GM23338 (cell line): ENCODE data around the gene NUCKS1. TPM values are rescaled to one million over a fixed set of nuclear protein-coding genes. Genes with fewer than 3 reads are reported as not detected.
A peak's percentile ranks its signal among the peaks of the same experiment; 100 is the strongest.

Experiments used
- ATAC-seq: fragments of 200-7000 bp; cut with Tn5 transposase; 3 replicates; pipeline ENCODE4 v1.9.1; 2020
- DNase-seq: peaks from one replicate; pipeline ENCODE4 v3.0.0-alpha.2; 2015; ENCODE audit warnings: low spot score
- H2AFZ ChIP-seq: fragments of 200-600 bp; sonication (generic); 2 replicates; pipeline ENCODE4 v1.8.0; 2016; ENCODE audit warnings: antibody characterized with exemption, mild to moderate bottlenecking, moderate library complexity
- H3F3A ChIP-seq: fragments of 200-600 bp; sonication (generic); replicated peaks from 2 replicates; pipeline ENCODE4 v1.8.0; 2017; ENCODE audit warnings: antibody characterized with exemption, mixed run types, low read depth
- H3K27ac ChIP-seq: fragments of 200-600 bp; sonication (generic); 2 replicates; pipeline ENCODE4 v1.6.1; 2016; ENCODE audit warnings: low read depth
- H3K27me3 ChIP-seq: fragments of 200-600 bp; sonication (generic); 2 replicates; pipeline ENCODE4 v1.8.0; 2016; ENCODE audit warnings: mild to moderate bottlenecking, mixed run types, moderate library complexity; ENCODE audit not compliant: insufficient read depth
- H3K36me3 ChIP-seq: fragments of 200-600 bp; sonication (generic); 2 replicates; pipeline ENCODE4 v1.8.0; 2016; ENCODE audit warnings: mild to moderate bottlenecking; ENCODE audit not compliant: insufficient read depth
- H3K4me1 ChIP-seq: fragments of 200-600 bp; sonication (generic); 2 replicates; pipeline ENCODE4 v1.8.0; 2016; ENCODE audit warnings: mild to moderate bottlenecking, moderate library complexity; ENCODE audit not compliant: insufficient read depth
- H3K4me2 ChIP-seq: fragments of 200-600 bp; sonication (generic); 2 replicates; pipeline ENCODE4 v1.7.1; 2017; ENCODE audit warnings: mixed run types
- H3K4me3 ChIP-seq: fragments of 200-600 bp; sonication (generic); 2 replicates; pipeline ENCODE4 v1.6.1; 2016; ENCODE audit warnings: mixed run types
- H3K79me2 ChIP-seq: fragments of 200-600 bp; sonication (generic); replicated peaks from 2 replicates; pipeline ENCODE4 v1.8.0; 2017; ENCODE audit warnings: mild to moderate bottlenecking; ENCODE audit not compliant: insufficient read depth
- H3K9me2 ChIP-seq: fragments of 200-600 bp; sonication (generic); 2 replicates; pipeline ENCODE4 v1.8.0; 2017; ENCODE audit not compliant: insufficient read depth
- H4K20me1 ChIP-seq: fragments of 200-600 bp; sonication (generic); replicated peaks from 2 replicates; pipeline ENCODE4 v1.8.0; 2017; ENCODE audit warnings: mild to moderate bottlenecking; ENCODE audit not compliant: insufficient read depth
- H3K27ac Mint-ChIP-seq: 2 replicates; pipeline ENCODE4 v1.8.0; 2020; ENCODE audit warnings: inconsistent platforms, mild to moderate bottlenecking, moderate library complexity, mixed read lengths
- H3K27me3 Mint-ChIP-seq: 3 replicates; pipeline ENCODE4 v1.8.0; 2022; ENCODE audit warnings: low read depth, mild to moderate bottlenecking, moderate library complexity, mixed read lengths, inconsistent platforms; ENCODE audit not compliant: insufficient read depth, poor library complexity
- H3K36me3 Mint-ChIP-seq: 3 replicates; pipeline ENCODE4 v1.8.0; 2021; ENCODE audit warnings: low read depth, mild to moderate bottlenecking, inconsistent platforms, moderate library complexity, mixed read lengths
- H3K4me1 Mint-ChIP-seq: 3 replicates; pipeline ENCODE4 v1.8.0; 2020; ENCODE audit warnings: mild to moderate bottlenecking, inconsistent platforms, mixed read lengths
- H3K4me3 Mint-ChIP-seq: 3 replicates; pipeline ENCODE4 v1.8.0; 2021; ENCODE audit warnings: moderate library complexity, mild to moderate bottlenecking, inconsistent platforms, mixed read lengths
- H3K9me3 Mint-ChIP-seq: 3 replicates; pipeline ENCODE4 v1.8.0; 2020; ENCODE audit warnings: moderate library complexity, mild to moderate bottlenecking, inconsistent platforms, mixed read lengths
- CREB1 ChIP-seq: fragments of 250-450 bp; sonication (Bioruptor Pico); IDR thresholded peaks from 2 replicates; pipeline ENCODE4 v1.5.0; 2020; ENCODE audit warnings: low read depth, mild to moderate bottlenecking, moderate library complexity
- EZH2 ChIP-seq: fragments of 200-600 bp; sonication (generic); IDR thresholded peaks from one replicate; pipeline ENCODE4 v1.8.0; 2017; ENCODE audit warnings: antibody characterized with exemption, mild to moderate bottlenecking, low read depth; ENCODE audit not compliant: unreplicated experiment
- EZH2phosphoT487 ChIP-seq: fragments of 200-600 bp; sonication (generic); IDR thresholded peaks from one replicate; pipeline ENCODE4 v1.8.1; 2018; ENCODE audit warnings: antibody characterized with exemption; ENCODE audit not compliant: unreplicated experiment
- JUNB ChIP-seq: IDR thresholded peaks from one replicate; pipeline ENCODE4 v1.6.1; 2016; ENCODE audit warnings: antibody characterized with exemption; ENCODE audit not compliant: unreplicated experiment
- NANOG ChIP-seq: IDR thresholded peaks from 2 replicates; pipeline ENCODE4 v1.6.1; 2016; ENCODE audit warnings: antibody characterized with exemption, borderline replicate concordance
- STAT1 ChIP-seq: IDR thresholded peaks from one replicate; pipeline ENCODE4 v1.6.1; 2016; ENCODE audit warnings: antibody characterized with exemption; ENCODE audit not compliant: unreplicated experiment
- ZNF114 ChIP-seq: fragments of 250-450 bp; sonication (Bioruptor Pico); IDR thresholded peaks from 2 replicates; pipeline ENCODE4 v1.5.0; 2020; ENCODE audit warnings: mild to moderate bottlenecking, moderate library complexity
- ZNF331 ChIP-seq: fragments of 250-450 bp; sonication (Bioruptor Pico); IDR thresholded peaks from 2 replicates; pipeline ENCODE4 v1.5.0; 2020; ENCODE audit warnings: low read depth, mild to moderate bottlenecking, moderate library complexity
- polyA plus RNA-seq: library from polyadenylated mRNA; unstranded; fragments of >200 nt; fragmentation: Nextera tagmentation; extraction: Ambion mirVana; gene quantifications from 2 replicates; pipeline ENCODE4 v1.2.1, GENCODE V29; 2016
- total RNA-seq: library from RNA; depleted of rRNA; stranded (reverse); fragments of >200 nt; shearing (Covaris generic); gene quantifications from 2 replicates; pipeline ENCODE4 v1.2.3, GENCODE V29; 2014
- TF ChIP-seq, protein P1 (sequence below): fragments of 250-450 bp; sonication (Bioruptor Pico); IDR thresholded peaks from 2 replicates; pipeline ENCODE4 v1.5.0; 2020; ENCODE audit warnings: mild to moderate bottlenecking, moderate library complexity
- TF ChIP-seq, protein P2 (sequence below): IDR thresholded peaks from one replicate; pipeline ENCODE4 v1.6.1; 2018; ENCODE audit warnings: antibody characterized with exemption; ENCODE audit not compliant: unreplicated experiment

Gene NUCKS1
- total and polyA plus RNA-seq, 2 experiments from 2014 or later, result 255 to 307 TPM

DNA sequence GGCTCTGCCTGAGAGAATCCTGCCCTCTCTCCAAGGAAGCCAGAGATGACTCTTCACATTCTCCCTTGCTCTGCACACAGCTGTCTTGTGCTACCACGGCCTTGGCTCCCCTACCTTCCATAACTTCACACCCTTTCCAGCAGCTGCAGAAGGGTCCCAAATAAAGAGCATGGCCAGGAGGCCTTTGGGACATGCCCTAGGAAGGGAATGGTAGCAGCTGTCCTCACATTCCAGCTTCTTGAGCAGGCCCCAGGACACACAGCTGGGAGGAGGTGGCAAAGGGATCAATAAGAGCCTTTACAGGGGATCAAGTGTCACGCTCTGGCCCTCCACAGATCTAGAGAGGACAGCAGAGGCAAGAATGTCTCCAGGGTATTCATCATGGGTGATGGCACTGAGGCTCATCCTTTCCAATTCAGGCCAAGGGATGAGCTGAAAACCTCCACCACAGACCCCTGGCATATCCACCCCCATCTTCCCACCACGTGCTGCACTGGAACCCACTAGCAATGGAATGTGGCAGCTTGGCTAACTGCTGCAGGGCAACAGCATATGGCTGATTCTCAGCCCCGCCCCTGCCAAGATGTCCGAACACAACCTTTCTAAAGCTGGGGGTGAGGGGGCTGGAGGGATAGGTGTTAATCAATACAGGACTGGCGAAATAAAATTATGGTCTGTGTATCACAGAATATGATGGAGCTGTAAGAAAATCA lies 43.1 kb upstream of the NUCKS1 start:
- Histone ChIP-seq H3K27me3 (no peaks in the 10 kb centered on the region), H3K4me3 (no peak overlapping the region), H4K20me1 (no peaks in the 10 kb centered on the region; the same call in 1 of the 2 replicates), H3K79me2 (no peaks in the 10 kb centered on the region), H3F3A (peaks cover 6% of the 10 kb centered on the region; the same call in 1 of the 2 replicates), H2AFZ (no peak overlapping the region), H3K4me2 (no peak overlapping the region), H3K36me3 (peaks cover 11% of the 10 kb centered on the region; the same call in 1 of the 2 replicates), H3K9me2 (no peaks in the 10 kb centered on the region), H3K27ac (peak overlapping the region; percentile 50), H3K4me1 (0 out of 2 replicates have a peak, but pooled peaks cover 4% of the 10 kb centered on the region)
- DNase-seq (no peak), ATAC-seq (no peak)
- H3K36me3 Mint-ChIP-seq, result peaks cover 34% of the 10 kb centered on the region
- TF ChIP-seq EZH2, result no peak
- no peak for TF ChIP-seq ZNF114 (CRISPR knock-in tag)
- no peak for TF ChIP-seq JUNB
- no peak for TF ChIP-seq STAT1
- TF ChIP-seq NANOG, result no peak
- no peak for TF ChIP-seq ZNF331 (CRISPR knock-in tag)
- TF ChIP-seq, protein P1, sequence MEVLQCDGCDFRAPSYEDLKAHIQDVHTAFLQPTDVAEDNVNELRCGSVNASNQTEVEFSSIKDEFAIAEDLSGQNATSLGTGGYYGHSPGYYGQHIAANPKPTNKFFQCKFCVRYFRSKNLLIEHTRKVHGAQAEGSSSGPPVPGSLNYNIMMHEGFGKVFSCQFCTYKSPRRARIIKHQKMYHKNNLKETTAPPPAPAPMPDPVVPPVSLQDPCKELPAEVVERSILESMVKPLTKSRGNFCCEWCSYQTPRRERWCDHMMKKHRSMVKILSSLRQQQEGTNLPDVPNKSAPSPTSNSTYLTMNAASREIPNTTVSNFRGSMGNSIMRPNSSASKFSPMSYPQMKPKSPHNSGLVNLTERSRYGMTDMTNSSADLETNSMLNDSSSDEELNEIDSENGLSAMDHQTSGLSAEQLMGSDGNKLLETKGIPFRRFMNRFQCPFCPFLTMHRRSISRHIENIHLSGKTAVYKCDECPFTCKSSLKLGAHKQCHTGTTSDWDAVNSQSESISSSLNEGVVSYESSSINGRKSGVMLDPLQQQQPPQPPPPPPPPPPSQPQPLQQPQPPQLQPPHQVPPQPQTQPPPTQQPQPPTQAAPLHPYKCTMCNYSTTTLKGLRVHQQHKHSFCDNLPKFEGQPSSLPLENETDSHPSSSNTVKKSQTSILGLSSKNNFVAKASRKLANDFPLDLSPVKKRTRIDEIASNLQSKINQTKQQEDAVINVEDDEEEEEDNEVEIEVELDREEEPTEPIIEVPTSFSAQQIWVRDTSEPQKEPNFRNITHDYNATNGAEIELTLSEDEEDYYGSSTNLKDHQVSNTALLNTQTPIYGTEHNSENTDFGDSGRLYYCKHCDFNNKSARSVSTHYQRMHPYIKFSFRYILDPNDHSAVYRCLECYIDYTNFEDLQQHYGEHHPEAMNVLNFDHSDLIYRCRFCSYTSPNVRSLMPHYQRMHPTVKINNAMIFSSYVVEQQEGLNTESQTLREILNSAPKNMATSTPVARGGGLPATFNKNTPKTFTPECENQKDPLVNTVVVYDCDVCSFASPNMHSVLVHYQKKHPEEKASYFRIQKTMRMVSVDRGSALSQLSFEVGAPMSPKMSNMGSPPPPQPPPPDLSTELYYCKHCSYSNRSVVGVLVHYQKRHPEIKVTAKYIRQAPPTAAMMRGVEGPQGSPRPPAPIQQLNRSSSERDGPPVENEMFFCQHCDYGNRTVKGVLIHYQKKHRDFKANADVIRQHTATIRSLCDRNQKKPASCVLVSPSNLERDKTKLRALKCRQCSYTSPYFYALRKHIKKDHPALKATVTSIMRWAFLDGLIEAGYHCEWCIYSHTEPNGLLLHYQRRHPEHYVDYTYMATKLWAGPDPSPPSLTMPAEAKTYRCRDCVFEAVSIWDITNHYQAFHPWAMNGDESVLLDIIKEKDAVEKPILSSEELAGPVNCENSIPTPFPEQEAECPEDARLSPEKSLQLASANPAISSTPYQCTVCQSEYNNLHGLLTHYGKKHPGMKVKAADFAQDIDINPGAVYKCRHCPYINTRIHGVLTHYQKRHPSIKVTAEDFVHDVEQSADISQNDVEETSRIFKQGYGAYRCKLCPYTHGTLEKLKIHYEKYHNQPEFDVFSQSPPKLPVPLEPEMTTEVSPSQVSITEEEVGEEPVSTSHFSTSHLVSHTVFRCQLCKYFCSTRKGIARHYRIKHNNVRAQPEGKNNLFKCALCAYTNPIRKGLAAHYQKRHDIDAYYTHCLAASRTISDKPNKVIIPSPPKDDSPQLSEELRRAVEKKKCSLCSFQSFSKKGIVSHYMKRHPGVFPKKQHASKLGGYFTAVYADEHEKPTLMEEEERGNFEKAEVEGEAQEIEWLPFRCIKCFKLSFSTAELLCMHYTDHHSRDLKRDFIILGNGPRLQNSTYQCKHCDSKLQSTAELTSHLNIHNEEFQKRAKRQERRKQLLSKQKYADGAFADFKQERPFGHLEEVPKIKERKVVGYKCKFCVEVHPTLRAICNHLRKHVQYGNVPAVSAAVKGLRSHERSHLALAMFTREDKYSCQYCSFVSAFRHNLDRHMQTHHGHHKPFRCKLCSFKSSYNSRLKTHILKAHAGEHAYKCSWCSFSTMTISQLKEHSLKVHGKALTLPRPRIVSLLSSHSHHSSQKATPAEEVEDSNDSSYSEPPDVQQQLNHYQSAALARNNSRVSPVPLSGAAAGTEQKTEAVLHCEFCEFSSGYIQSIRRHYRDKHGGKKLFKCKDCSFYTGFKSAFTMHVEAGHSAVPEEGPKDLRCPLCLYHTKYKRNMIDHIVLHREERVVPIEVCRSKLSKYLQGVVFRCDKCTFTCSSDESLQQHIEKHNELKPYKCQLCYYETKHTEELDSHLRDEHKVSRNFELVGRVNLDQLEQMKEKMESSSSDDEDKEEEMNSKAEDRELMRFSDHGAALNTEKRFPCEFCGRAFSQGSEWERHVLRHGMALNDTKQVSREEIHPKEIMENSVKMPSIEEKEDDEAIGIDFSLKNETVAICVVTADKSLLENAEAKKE (CRISPR knock-in tag), result no peak
- TF ChIP-seq, protein P2, sequence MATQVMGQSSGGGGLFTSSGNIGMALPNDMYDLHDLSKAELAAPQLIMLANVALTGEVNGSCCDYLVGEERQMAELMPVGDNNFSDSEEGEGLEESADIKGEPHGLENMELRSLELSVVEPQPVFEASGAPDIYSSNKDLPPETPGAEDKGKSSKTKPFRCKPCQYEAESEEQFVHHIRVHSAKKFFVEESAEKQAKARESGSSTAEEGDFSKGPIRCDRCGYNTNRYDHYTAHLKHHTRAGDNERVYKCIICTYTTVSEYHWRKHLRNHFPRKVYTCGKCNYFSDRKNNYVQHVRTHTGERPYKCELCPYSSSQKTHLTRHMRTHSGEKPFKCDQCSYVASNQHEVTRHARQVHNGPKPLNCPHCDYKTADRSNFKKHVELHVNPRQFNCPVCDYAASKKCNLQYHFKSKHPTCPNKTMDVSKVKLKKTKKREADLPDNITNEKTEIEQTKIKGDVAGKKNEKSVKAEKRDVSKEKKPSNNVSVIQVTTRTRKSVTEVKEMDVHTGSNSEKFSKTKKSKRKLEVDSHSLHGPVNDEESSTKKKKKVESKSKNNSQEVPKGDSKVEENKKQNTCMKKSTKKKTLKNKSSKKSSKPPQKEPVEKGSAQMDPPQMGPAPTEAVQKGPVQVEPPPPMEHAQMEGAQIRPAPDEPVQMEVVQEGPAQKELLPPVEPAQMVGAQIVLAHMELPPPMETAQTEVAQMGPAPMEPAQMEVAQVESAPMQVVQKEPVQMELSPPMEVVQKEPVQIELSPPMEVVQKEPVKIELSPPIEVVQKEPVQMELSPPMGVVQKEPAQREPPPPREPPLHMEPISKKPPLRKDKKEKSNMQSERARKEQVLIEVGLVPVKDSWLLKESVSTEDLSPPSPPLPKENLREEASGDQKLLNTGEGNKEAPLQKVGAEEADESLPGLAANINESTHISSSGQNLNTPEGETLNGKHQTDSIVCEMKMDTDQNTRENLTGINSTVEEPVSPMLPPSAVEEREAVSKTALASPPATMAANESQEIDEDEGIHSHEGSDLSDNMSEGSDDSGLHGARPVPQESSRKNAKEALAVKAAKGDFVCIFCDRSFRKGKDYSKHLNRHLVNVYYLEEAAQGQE, result no peak
- TF ChIP-seq EZH2phosphoT487, result no peak
- TF ChIP-seq CREB1 (CRISPR knock-in tag), result no peak
- H3K9me3 Mint-ChIP-seq, result no peaks in the 10 kb centered on the region
- H3K4me3 Mint-ChIP-seq, result no peak overlapping the region
- H3K4me1 Mint-ChIP-seq, result peaks cover 3% of the 10 kb centered on the region; the same call in 2 of the 3 replicates
- H3K27me3 Mint-ChIP-seq, result peaks cover under 1% of the 10 kb centered on the region
- H3K27ac Mint-ChIP-seq, result 0 out of 2 replicates have a peak overlapping the region, but pooled peaks have one; percentile 20
